Glomerular visceral epithelial cell (primary cell): ENCODE measurements around the gene SLC22A3.
"Not testable (repeated sequence)": the region's sequence is repeated elsewhere in the genome, so short reads cannot be mapped to it uniquely, and the experiment has no call there.

Source experiments
- DNase-seq: peaks from one replicate; pipeline ENCODE4 v3.0.0-alpha.2; 2016; ENCODE audit errors: extremely low spot score

Gene SLC22A3

GRCh38 chr6:160373601-160374000, 25.4 kb downstream of the SLC22A3 start:
- DNase-seq: not testable (repeated sequence)

- no peak for DNase-seq
Measured at GRCh38 chr6:160374836-160375560, 26.8 kb downstream of the SLC22A3 start.

DNA sequence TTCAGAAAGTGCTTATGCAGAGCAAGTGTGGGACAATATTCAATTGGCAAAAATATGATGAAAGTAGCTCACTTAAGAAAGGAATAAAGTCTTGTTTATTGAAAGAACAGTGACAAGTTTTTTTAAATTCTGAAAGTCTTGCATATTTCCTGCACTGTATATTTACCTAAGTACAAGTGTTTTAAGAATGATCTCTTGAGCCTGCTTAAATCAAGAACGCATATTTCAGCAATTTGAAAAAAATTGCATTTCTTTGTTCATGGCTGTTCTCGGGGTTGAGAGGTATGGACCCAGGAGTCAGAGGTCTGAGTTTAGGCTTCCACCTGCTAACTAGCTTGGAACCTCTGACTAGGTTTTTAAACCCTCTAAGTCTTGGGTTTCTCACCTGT, 27.4 kb downstream of the SLC22A3 start:
- no peak for DNase-seq

DNA sequence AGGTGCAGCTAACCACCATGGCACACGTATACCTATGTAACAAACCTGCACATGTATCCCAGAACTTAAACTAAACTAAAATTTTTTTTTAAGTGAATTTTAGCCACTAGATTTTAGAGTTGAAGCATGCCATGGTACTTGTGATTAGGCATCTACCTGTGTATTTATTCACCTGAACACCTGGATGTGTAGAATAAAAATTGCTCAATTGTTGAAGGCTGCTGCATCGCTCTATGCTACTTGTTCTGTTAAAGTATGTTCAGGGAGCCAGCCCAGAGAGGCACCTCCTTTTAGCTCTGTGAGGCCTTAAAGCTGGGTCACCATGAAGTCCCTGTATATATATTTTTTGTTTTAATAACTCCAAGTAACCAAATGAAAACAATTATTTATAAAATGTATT, 28.3 kb downstream of the SLC22A3 start:
- DNase-seq: no peak

DNA sequence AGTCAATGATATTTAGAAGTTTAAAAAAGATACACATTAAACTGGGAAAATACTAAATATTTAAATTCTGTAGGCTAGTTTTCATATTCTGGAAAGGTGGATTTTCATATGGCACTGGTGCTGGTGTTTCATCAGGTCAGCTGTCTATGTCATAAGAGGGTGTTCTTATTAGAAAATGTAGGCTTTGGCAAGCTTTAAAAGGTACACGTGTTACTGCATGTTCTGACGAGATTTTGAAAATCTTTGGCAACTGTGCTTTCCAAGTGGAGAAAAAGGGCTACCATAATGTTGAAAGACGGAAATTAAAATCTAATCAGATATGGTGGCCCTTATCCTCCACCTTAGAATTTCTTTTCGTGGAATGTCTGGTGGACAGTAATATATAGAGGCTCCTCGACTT, 30.0 kb downstream of the SLC22A3 start:
- no peak for DNase-seq

DNA sequence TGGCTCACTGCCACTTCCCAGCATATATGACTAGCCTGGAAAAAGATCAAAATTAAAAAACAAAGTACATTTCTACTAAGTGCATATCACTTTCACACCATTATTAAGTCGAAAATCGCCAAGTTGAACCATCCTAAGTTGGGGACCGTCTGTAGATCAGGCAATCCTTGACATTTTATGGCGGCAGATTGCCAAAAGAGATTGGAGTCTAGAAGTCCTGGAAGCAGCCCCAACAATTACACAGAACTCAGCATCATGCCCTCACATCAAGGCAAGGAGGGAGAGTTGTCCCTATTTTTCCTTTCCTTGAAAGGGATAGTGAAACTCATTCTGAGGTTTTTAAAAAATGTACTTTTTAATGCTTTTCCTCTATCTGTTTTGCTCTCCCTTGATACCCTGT, 30.7 kb downstream of the SLC22A3 start:
- DNase-seq: no peak

DNA sequence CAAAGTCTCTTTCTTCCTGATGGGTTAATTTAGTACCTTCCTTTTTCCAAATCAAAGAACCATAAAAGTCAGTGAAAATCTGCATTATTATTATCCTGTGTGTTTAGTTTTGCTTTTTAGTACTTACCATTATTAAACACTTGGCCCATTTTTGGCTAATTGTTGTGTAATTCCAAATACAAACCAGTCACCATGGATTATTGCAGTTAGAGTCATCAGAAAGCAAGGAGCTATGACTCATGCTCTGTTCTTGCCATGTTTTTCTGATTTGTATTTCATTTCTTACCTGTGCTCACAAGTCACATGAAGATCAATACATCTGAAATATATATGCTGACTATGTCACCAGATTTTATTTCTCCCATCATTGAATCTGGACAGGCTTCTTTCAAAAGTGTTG, 31.3 kb downstream of the SLC22A3 start:
- DNase-seq: no peak

DNA sequence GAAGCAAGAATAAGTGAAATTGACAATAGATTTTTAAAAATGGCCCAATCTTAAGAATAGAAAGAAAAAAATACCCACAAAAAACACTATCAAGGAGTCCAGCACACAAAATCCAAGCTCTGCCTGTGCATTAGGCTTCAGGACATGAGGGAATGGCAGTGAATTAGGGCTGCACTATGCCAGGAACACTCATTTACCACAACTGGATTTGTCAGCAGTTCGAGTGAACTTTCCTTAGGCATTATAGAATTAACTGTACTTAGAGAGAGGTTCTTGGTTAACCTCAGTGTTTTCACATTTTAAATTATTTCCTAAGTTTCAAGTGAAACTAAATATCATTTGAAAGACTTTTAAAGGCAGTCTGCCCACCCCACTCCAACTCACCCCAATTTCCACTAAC, 34.8 kb downstream of the SLC22A3 start:
- no peak for DNase-seq

- DNase-seq: peak; percentile 72
Measured at GRCh38 chr6:160386869-160387530, 38.8 kb downstream of the SLC22A3 start.

DNA sequence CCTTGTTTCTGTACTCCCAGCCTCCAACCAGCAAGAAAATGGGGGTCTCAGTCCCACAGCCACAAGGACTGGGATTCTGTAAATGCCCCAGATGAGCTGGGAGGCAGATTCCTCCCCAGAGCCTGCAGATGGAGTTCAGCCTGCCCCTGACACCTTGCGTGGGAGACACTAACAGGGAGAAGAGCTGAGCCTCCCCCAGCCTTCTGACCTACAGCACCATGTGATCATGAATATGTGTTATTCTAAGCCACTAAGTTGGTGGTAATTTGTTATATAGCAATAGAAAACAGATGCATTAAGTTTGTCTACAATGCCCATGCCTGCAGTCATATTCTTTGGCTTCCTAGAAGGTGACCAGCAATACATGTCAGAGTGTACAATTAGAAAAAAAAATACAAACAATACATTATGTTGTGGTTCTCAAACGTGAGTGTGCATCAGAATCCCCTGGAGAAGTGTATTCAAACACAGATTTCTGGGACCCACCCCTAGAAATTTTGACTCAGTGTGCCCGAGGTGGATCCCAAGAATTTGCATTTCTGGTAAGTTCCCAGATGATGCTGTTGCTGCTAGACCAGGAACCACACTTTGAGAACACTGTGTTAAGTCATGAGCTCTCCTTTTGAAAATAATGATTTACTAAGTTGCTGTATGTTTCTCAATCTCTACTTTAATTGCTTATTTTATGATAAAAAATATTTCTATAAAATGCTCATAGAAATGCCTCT, 39.9 kb downstream of the SLC22A3 start:
- DNase-seq: no peak

DNA sequence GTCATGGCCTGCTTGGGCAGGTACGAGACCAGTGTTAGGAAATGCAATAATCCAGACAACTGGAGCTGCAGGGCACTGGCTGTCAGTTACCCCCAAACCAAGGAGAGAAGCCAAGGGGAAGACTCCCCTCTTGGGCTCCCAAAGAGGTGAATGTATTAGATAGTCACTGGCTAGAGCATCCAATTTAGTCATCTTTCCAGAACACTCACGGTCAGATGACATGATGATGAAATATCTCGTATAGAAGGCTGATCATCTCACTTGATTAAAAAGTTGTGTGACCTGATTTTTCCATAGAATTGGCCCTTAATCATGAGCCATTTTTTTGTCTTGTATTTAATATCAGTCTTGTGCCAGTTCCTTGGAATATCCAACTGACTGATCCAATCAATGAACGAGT, 40.7 kb downstream of the SLC22A3 start:
- no peak for DNase-seq

GRCh38 chr6:160391419-160392116, 43.4 kb downstream of the SLC22A3 start:
- peak; percentile 63 for DNase-seq

DNA sequence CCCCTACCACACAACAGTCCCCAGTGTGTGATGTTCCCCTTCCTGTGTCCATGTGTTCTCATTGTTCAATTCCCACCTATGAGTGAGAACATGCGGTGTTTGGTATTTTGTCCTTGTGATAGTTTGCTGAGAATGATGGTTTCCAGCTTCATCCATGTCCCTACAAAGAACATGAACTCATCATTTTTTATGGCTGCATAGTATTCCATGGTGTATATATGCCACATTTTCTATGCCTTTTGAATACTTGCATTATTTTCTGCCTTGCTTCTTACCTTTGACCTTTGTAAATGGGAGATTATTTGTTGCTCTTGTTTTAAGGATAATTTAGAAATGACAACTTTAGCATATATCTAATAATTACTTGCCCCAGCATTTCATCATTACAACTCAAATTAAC, 45.3 kb downstream of the SLC22A3 start:
- DNase-seq: not testable (repeated sequence)

- DNase-seq: no peak
Measured at GRCh38 chr6:160393891-160394653, 45.9 kb downstream of the SLC22A3 start.

DNA sequence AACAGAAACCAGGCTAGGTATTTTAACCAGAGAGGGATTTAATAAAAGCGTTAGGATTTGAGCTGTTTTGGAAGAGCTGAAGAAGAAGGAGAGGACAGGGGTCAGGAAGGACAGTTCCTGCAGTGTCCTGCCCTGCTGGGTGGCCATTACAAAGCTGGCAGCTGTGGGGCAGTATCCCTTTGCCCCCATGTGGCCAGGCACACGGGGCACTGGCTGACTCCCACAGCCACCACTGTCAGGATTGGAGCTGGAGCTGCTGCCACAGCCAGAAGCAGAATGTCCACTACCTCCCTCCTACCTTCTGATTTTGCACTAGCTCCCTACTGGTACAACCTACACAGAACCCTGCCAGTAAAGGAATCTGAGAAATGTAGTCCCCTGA, 46.5 kb downstream of the SLC22A3 start:
- no peak for DNase-seq

GRCh38 chr6:160395187-160395586, 47.0 kb downstream of the SLC22A3 start:
- no peak for DNase-seq

GRCh38 chr6:160396292-160396691, 48.1 kb downstream of the SLC22A3 start:
- no peak for DNase-seq

- DNase-seq: no peak
Measured at GRCh38 chr6:160398674-160399271, 50.6 kb downstream of the SLC22A3 start.

DNA sequence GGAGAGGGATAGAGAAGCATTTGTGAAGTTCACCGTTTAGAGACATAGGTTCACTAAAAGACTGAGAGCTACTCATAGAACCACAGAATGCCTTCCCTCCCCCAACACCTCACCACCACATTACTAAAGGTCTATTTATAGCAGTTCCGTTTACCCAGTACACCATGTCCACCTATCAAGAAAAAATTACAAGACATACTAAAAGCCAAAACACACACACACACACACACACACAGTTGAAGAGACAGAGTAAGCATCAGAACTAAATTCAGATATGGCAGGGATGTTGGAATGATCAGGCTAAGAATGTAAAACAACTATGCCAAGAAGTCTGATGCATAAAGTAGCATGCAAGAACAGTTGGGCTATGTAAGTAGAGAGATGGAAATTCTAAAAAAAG, 52.3 kb downstream of the SLC22A3 start:
- peak; percentile 28 for DNase-seq

DNA sequence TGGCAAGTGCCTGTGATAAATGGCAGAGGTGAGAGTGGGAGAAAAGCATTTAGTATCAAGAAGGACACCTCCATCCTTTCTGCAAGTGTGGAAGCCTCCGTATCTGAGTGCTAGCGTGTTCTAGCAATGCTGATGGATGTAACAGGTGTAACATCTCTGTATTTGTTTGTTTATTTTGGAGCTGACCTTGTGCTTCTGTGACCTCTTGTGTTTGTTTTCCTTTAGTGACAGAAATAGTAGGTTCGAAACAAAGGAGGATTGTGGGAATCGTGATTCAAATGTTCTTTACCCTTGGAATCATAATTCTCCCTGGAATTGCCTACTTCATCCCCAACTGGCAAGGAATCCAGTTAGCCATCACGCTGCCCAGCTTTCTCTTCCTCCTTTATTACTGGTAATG, 60.4 kb downstream of the SLC22A3 start:
- DNase-seq: no peak

GRCh38 chr6:160412993-160413392, 64.8 kb downstream of the SLC22A3 start:
- no peak for DNase-seq
